Transverse colon (tissue), 3 donors: Measurements from ENCODE around the gene SAMHD1.

Source experiments
- EP300 ChIP-seq: sonication (generic); formaldehyde crosslinking; IDR thresholded peaks from one replicate; pipeline ENCODE4 v1.6.1; 2017; ENCODE audit warnings: antibody characterized with exemption, low read depth
- POLR2A ChIP-seq: fragments of 450-650 bp; IDR thresholded peaks from one replicate; pipeline ENCODE4 v1.6.1; 2016; ENCODE audit warnings: antibody characterized with exemption, mild to moderate bottlenecking, moderate library complexity
- TF ChIP-seq, protein P1 (sequence below), 5 experiments: fragments of 200-600 bp in 3 of 5; fragments of 450-650 bp in 2 of 5; sonication (generic) in 3 of 5; IDR thresholded peaks; 1 replicate in 2 of 5; 2 replicates in 3 of 5; pipeline ENCODE4 v1.5.1; 2016 to 2017; ENCODE audit warnings: antibody characterized with exemption in 5 of 5, inconsistent platforms in 3 of 5, mild to moderate bottlenecking in 2 of 5, moderate library complexity in 1 of 5

DNA sequence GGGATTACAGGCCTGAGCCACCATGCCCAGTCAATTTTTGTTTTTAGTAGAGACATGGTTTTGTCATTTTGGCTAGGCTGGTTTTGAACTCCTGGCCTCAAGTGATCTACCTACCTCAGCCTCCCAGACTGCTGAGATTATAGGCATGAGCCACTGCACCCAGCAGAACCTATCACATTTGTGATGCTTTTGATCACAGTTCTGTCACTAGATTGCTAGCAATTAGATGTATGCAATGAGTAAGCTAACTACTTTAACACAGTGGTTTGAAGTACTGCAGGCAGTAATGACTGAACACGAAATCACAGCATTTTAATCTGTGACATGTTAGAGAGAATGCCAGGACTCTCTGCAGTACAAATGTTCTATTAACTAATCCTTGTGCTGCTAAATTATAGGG lies 19.6 kb upstream of the SAMHD1 start:
- TF ChIP-seq, protein P1, sequence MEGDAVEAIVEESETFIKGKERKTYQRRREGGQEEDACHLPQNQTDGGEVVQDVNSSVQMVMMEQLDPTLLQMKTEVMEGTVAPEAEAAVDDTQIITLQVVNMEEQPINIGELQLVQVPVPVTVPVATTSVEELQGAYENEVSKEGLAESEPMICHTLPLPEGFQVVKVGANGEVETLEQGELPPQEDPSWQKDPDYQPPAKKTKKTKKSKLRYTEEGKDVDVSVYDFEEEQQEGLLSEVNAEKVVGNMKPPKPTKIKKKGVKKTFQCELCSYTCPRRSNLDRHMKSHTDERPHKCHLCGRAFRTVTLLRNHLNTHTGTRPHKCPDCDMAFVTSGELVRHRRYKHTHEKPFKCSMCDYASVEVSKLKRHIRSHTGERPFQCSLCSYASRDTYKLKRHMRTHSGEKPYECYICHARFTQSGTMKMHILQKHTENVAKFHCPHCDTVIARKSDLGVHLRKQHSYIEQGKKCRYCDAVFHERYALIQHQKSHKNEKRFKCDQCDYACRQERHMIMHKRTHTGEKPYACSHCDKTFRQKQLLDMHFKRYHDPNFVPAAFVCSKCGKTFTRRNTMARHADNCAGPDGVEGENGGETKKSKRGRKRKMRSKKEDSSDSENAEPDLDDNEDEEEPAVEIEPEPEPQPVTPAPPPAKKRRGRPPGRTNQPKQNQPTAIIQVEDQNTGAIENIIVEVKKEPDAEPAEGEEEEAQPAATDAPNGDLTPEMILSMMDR (IDR thresholded peaks at IDR 0.05), result no peak
- TF ChIP-seq EP300 (no peak), POLR2A (no peak)
